ENCODE data around the gene TMEM187. TPM values are rescaled to one million over a fixed set of nuclear protein-coding genes. Genes with fewer than 3 reads are reported as not detected.

Gene TMEM187
- polyA plus RNA-seq, 3 donors = 5.8 to 6.1 (median 6.0) TPM

DNA sequence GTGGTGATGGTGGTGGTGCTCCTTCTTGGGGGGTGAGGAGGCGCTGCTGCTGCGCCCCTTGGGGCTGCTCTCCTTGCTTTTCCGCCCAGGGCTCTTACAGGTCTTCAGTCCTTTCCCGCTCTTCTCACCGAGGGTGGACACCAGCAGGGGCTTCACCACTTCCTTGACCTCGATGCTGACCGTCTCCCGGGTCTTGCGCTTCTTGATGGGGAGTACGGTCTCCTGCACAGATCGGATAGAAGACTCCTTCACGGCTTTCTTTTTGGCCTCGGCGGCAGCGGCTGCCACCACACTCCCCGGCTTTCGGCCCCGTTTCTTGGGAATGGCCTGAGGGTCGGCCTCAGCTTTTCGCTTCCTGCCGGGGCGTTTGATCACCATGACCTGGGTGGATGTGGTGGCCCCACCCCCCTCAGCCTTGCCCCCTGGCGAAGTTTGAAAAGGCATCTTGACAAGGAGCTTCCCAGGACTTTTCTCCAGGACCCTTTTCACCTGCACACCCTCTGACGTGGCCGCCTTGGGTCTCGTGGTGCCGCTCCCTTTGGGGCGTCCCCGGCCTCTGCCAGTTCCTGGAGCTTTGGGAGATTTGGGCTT is 58.3 kb downstream of the TMEM187 start:
- DNase-seq (ENCODE audit: low read depth in 3 of 3, low spot score in 2 of 3) = no peak

DNA sequence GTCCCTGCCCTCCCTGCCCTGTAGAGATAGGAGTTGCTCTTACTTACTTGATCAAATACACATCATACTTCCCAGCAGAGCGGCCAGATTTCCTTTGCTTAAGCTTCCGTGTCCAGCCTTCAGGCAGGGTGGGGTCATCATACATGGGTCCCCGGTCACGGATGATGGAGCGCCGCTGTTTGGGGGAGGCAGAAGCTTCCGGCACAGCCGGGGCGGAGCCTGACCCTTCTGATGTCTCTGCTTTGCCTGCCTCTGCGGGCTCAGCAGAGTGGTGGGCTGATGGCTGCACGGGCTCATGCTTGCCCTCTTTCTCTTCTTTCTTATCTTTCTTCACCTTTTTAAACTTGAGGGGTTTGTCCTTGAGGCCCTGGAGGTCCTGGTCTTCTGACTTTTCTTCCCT is 59.6 kb downstream of the TMEM187 start:
- DNase-seq (ENCODE audit: low read depth in 3 of 3, low spot score in 2 of 3) = no peak

DNA sequence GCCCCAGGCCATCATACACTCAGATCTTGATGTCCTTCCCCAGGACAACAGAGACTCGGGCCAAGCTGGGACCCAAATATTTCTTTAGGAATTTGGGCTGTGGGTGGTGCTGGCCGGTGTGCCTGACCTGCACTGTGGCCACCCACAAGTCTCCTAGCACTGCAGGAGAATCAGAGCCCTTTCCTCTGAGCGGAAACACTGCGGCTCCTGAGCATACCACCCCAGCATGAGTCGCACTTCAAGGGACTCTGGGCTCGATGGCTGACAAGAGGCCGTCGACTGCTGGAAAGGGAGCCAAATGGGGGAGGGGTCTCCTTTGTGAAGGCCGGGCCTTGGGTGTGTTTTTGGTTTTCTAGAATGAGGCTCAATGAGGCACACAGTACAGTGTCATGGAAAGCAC is 60.1 kb downstream of the TMEM187 start:
- no peak for DNase-seq (ENCODE audit: low read depth in 3 of 3, low spot score in 2 of 3)

Other genes starting within 250 kb of the TMEM187 start
- 100 to 1,000 TPM; 191 to 206 (median 202) TPM for gene BCAP31, start 248.4 kb upstream of the TMEM187 start, polyA plus RNA-seq (ENCODE audit: insufficient read length in 3 of 3)
- gene ABCD1, start 247.9 kb upstream of the TMEM187 start, polyA plus RNA-seq (ENCODE audit: insufficient read length in 3 of 3) = 1 to 10 TPM; 7.2 to 7.7 (median 7.4) TPM
- 1 to 10 TPM in 2 of 3 donors, under 1 TPM in 1; 0.96 to 1.7 (median 1.6) TPM for gene PLXNB3, start 208.5 kb upstream of the TMEM187 start, polyA plus RNA-seq (ENCODE audit: insufficient read length in 3 of 3)
- under 1 TPM; 0.55 to 0.78 (median 0.72) TPM for gene SRPK3, start 191.7 kb upstream of the TMEM187 start, polyA plus RNA-seq (ENCODE audit: insufficient read length in 3 of 3)
- 10 to 100 TPM; 71.7 to 83.7 (median 77.2) TPM for gene IDH3G, start 178.4 kb upstream of the TMEM187 start, polyA plus RNA-seq (ENCODE audit: insufficient read length in 3 of 3)
- 100 to 1,000 TPM; 135 to 164 (median 160) TPM for gene SSR4, start 178.1 kb upstream of the TMEM187 start, polyA plus RNA-seq (ENCODE audit: insufficient read length in 3 of 3)
- gene PDZD4, start 142.2 kb upstream of the TMEM187 start, polyA plus RNA-seq (ENCODE audit: insufficient read length in 3 of 3) = 1 to 10 TPM; 6.8 to 7.1 (median 6.9) TPM
- gene L1CAM, start 86.6 kb upstream of the TMEM187 start, polyA plus RNA-seq (ENCODE audit: insufficient read length in 3 of 3) = 10 to 100 TPM; 39.8 to 50.8 (median 47.8) TPM
- gene AVPR2, start 68.1 kb upstream of the TMEM187 start, polyA plus RNA-seq (ENCODE audit: insufficient read length in 3 of 3) = 1 to 10 TPM; 1.4 to 2.4 (median 1.7) TPM
- gene ARHGAP4, start 46.5 kb upstream of the TMEM187 start, polyA plus RNA-seq (ENCODE audit: insufficient read length in 3 of 3) = 10 to 100 TPM; 23.5 to 25.8 (median 23.5) TPM
- gene NAA10, start 37.7 kb upstream of the TMEM187 start, polyA plus RNA-seq (ENCODE audit: insufficient read length in 3 of 3) = 10 to 100 TPM; 54.7 to 62.2 (median 61.4) TPM
- 10 to 100 TPM; 13.9 to 17.9 (median 17.2) TPM for gene RENBP, start 28.1 kb upstream of the TMEM187 start, polyA plus RNA-seq (ENCODE audit: insufficient read length in 3 of 3)
- 10 to 100 TPM; 31.7 to 37.5 (median 36.7) TPM for gene HCFC1, start 936 bp upstream of the TMEM187 start, polyA plus RNA-seq (ENCODE audit: insufficient read length in 3 of 3)
- 10 to 100 TPM; 47.8 to 55.8 (median 53.0) TPM for gene IRAK1, start 47.1 kb downstream of the TMEM187 start, polyA plus RNA-seq (ENCODE audit: insufficient read length in 3 of 3)
- gene MECP2, start 125.0 kb downstream of the TMEM187 start, polyA plus RNA-seq (ENCODE audit: insufficient read length in 3 of 3) = 10 to 100 TPM; 23.6 to 27.9 (median 27.4) TPM
- gene OPN1LW, start 171.5 kb downstream of the TMEM187 start, polyA plus RNA-seq (ENCODE audit: insufficient read length in 3 of 3) = not detected
- not detected for gene OPN1MW, start 209.8 kb downstream of the TMEM187 start, polyA plus RNA-seq (ENCODE audit: insufficient read length in 3 of 3)
- gene OPN1MW2, start 247.0 kb downstream of the TMEM187 start, polyA plus RNA-seq (ENCODE audit: insufficient read length in 3 of 3) = not detected